Measurements from ENCODE around the gene RETN. TPM values are rescaled to one million over a fixed set of nuclear protein-coding genes. Genes with fewer than 3 reads are reported as not detected.

Gene RETN
- polyA plus RNA-seq, 3 donors, result 42.1 to 119 (median 60.0) TPM

- intact Hi-C loops (cut with micrococcal nuclease), result loop anchor here in 1 of 2 donors (1.0 to 10.0 kb wide), 2 partner anchors 20 to 112 kb away; partner anchors contain the start of gene MCEMP1
- H3K4me3 Mint-ChIP-seq, result peak overlapping the region; percentile 39 to 75
- peak overlapping the region; percentile 40 for H2AFZ ChIP-seq (ENCODE audit: insufficient read depth, low read depth, low read length, poor library complexity, severe bottlenecking)
These were observed 11.6 kb upstream of the RETN start for GRCh38 chr19:7657131-7657751.

GRCh38 chr19:7658219-7658686 is 10.6 kb upstream of the RETN start:
- intact Hi-C loops (cut with micrococcal nuclease), result loop anchor here (2.0 to 10.0 kb wide), 2 partner anchors 19 to 113 kb away; partner anchors contain the start of gene MCEMP1 (in 1 of the 2)
- peak; percentile 72 to 87 (median 82) for DNase-seq
- H3K4me2 ChIP-seq (replicated peaks; ENCODE audit: extremely low read depth, low read length, poor library complexity, severe bottlenecking), result peak overlapping the region; percentile 73
- Mint-ChIP-seq H3K4me1 (peaks cover 58% of the 10 kb centered on the region), H3K27me3 (ENCODE audit: low read depth in 3 of 3) (peaks cover 0 to 18% (median 0%) of the 10 kb centered on the region in 3 donors), H3K27ac (peak overlapping the region; percentile 98 to 100 (median 99)), H3K36me3 (no peaks in the 10 kb centered on the region), H3K9me3 (peaks cover 0 to 2% (median 0%) of the 10 kb centered on the region in 7 donors), H3K4me3 (peak overlapping the region; percentile 67 to 73)
- no peaks in the 10 kb centered on the region for H3K27me3 ChIP-seq (ENCODE audit: control insufficient read depth in 2 of 2, insufficient read depth in 2 of 2, low read length in 2 of 2)
- H2AFZ ChIP-seq (ENCODE audit: insufficient read depth, low read depth, low read length, poor library complexity, severe bottlenecking), result peak overlapping the region; percentile 49
- TF ChIP-seq CTCF (IDR thresholded peaks at IDR 0.05), result no peak
- H3K9me3 ChIP-seq (replicated peaks in 1 of 2; ENCODE audit: control insufficient read depth in 1 of 2, insufficient read depth in 1 of 2, low read length in 2 of 2), result no peaks in the 10 kb centered on the region
- peak overlapping the region in 2 of 3 experiments; percentile 16 to 61 for H3K4me3 ChIP-seq (replicated peaks in 1 of 3; ENCODE audit: low read depth in 2 of 3, low read length in 3 of 3)
- no peaks in the 10 kb centered on the region for H4K20me1 ChIP-seq (ENCODE audit: insufficient read depth, low read length)
- H3K4me1 ChIP-seq (ENCODE audit: control insufficient read depth in 1 of 2, insufficient read depth in 2 of 2, low read length in 2 of 2), result peaks cover 69 to 74% of the 10 kb centered on the region in 2 donors
- peak overlapping the region; percentile 81 for H3K9ac ChIP-seq (ENCODE audit: insufficient read depth, low read length, poor library complexity, severe bottlenecking)
- no peaks in the 10 kb centered on the region for H3K79me2 ChIP-seq (ENCODE audit: insufficient read depth, low read length)
- WGBS (ENCODE audit: insufficient coverage), result 0% methylated on average over 4 of the region's 9 CpGs
- H3K36me3 ChIP-seq (replicated peaks in 1 of 2; ENCODE audit: control insufficient read depth in 1 of 2, insufficient read depth in 2 of 2, low read length in 2 of 2), result no peaks in the 10 kb centered on the region
- H3K27ac ChIP-seq (ENCODE audit: low read depth in 1 of 2, low read length in 2 of 2), result peak overlapping the region; percentile 99 to 100

More at GRCh38 chr19:7657131-7657751, 11.6 kb upstream of the RETN start:
- DNase-seq, result peak; percentile 94 to 98 (median 97)
- Mint-ChIP-seq H3K36me3 (no peaks in the 10 kb centered on the region), H3K27me3 (ENCODE audit: low read depth in 3 of 3) (peaks cover 0 to 18% (median 0%) of the 10 kb centered on the region in 3 donors), H3K9me3 (peaks cover 0 to 2% (median 0%) of the 10 kb centered on the region in 7 donors), H3K4me1 (peaks cover 67% of the 10 kb centered on the region), H3K27ac (peak overlapping the region; percentile 98 to 100 (median 99))
- Histone ChIP-seq H3K9ac (ENCODE audit: insufficient read depth, low read length, poor library complexity, severe bottlenecking) (peak overlapping the region; percentile 81), H3K27ac (ENCODE audit: low read depth in 1 of 2, low read length in 2 of 2) (peak overlapping the region; percentile 99 to 100), H3K27me3 (ENCODE audit: control insufficient read depth in 2 of 2, insufficient read depth in 2 of 2, low read length in 2 of 2) (no peaks in the 10 kb centered on the region), H3K4me1 (ENCODE audit: control insufficient read depth in 1 of 2, insufficient read depth in 2 of 2, low read length in 2 of 2) (peaks cover 79 to 81% of the 10 kb centered on the region in 2 donors), H3K4me2 (replicated peaks; ENCODE audit: extremely low read depth, low read length, poor library complexity, severe bottlenecking) (peak overlapping the region; percentile 73), H3K36me3 (replicated peaks in 1 of 2; ENCODE audit: control insufficient read depth in 1 of 2, insufficient read depth in 2 of 2, low read length in 2 of 2) (no peaks in the 10 kb centered on the region), H3K4me3 (replicated peaks in 1 of 3; ENCODE audit: low read depth in 2 of 3, low read length in 3 of 3) (peak overlapping the region in 2 of 3 experiments; percentile 17 to 61), H4K20me1 (ENCODE audit: insufficient read depth, low read length) (no peaks in the 10 kb centered on the region), H3K9me3 (replicated peaks in 1 of 2; ENCODE audit: control insufficient read depth in 1 of 2, insufficient read depth in 1 of 2, low read length in 2 of 2) (no peaks in the 10 kb centered on the region), H3K79me2 (ENCODE audit: insufficient read depth, low read length) (no peaks in the 10 kb centered on the region)
- no peak for TF ChIP-seq CTCF (IDR thresholded peaks at IDR 0.05)
- WGBS (ENCODE audit: insufficient coverage), result 0% methylated on average over 6 of the region's 14 CpGs
